K562 (cell line): Measurements from ENCODE around the gene STUB1. TPM values are rescaled to one million over a fixed set of nuclear protein-coding genes. Genes with fewer than 3 reads are reported as not detected.

Source experiments
- ATAC-seq: fragments of 200-7000 bp; cut with Tn5 transposase; 3 replicates; pipeline ENCODE4 v1.9.1; 2020; ENCODE audit warnings: moderate library complexity
- BruUV-seq: library from RNA; stranded (reverse); fragments of 400-500 nt; replicated peaks from 2 replicates; lab custom pipeline; 2021; lab: Mats Ljungman, UMichigan
- CTCF ChIA-PET: fragments of 300-600 bp; formaldehyde crosslinking; extraction: SDS; loops from one replicate; lab custom pipeline; 2021; ENCODE audit warnings: low intra/inter-chr PET ratio; lab: Yijun Ruan, JAX
- POLR2A ChIA-PET: fragments of 300-600, 350-650 bp; sonication (Branson Sonifier 250); formaldehyde crosslinking; extraction: SDS; loops from one replicate; lab custom pipeline; 2021; ENCODE audit warnings: antibody characterized with exemption, inconsistent platforms; lab: Yijun Ruan, JAX
- DNase-seq, 4 experiments: peaks; one replicate each; pipeline versions ENCODE4 v3.0.0 to v3.0.0-alpha.2; 2011 to 2018; ENCODE audit warnings: low spot score in 3 of 4, mixed read lengths in 3 of 4; ENCODE audit errors: extremely low read depth in 1 of 4
- FAIRE-seq: peaks from 2 replicates; lab custom pipeline; 2011; peaks lifted over from hg19 to GRCh38; lab: Jason Lieb, UNC
- H2AFZ ChIP-seq: 2 replicates; pipeline ENCODE4 v1.6.0; 2011; ENCODE audit warnings: low read depth, low read length, control low read depth, inconsistent platforms
- H3K27ac ChIP-seq: fragments of 200-600 bp; 3 replicates; pipeline ENCODE4 v1.8.0; 2011; ENCODE audit warnings: low read depth, mild to moderate bottlenecking, control low read depth, inconsistent platforms, low read length, moderate library complexity, mixed read lengths; ENCODE audit errors: extremely low read depth
- H3K27me3 ChIP-seq, 2 experiments: fragments of 300-600 bp in 1 of 2; 2 replicates in 1 of 2; 3 replicates in 1 of 2; pipeline versions ENCODE4 v1.6.0 to v1.8.0; 2011; ENCODE audit warnings: inconsistent platforms in 2 of 2, low read length in 2 of 2, mild to moderate bottlenecking in 1 of 2, mixed read lengths in 1 of 2, moderate library complexity in 1 of 2; ENCODE audit not compliant: control insufficient read depth in 2 of 2, insufficient read depth in 2 of 2
- H3K36me3 ChIP-seq: fragments of 300-600 bp; 3 replicates; pipeline ENCODE4 v1.8.0; 2011; ENCODE audit warnings: mild to moderate bottlenecking, low read length, inconsistent platforms; ENCODE audit not compliant: control insufficient read depth, insufficient read depth
- H3K4me1 ChIP-seq, 2 experiments: fragments of 200-600 bp in 1 of 2; replicated peaks in 1 of 2; 2 replicates in 1 of 2; 3 replicates in 1 of 2; pipeline versions ENCODE4 v1.5.1 to v1.8.0; 2011; ENCODE audit warnings: inconsistent platforms in 2 of 2, low read length in 2 of 2, mild to moderate bottlenecking in 1 of 2, mixed read lengths in 1 of 2, moderate library complexity in 1 of 2; ENCODE audit not compliant: control insufficient read depth in 2 of 2, insufficient read depth in 2 of 2
- H3K4me2 ChIP-seq: 2 replicates; pipeline ENCODE4 v1.6.1; 2011; ENCODE audit warnings: low read length, control low read depth, inconsistent platforms, mixed read lengths; ENCODE audit not compliant: insufficient read depth
- H3K4me3 ChIP-seq: fragments of 200-600 bp; sonication (generic), shearing (Covaris generic); 2 replicates; pipeline ENCODE4 v1.5.1; 2016; ENCODE audit warnings: control low read depth, inconsistent platforms
- H3K79me2 ChIP-seq: fragments of 200-600 bp; 3 replicates; pipeline ENCODE4 v1.8.0; 2011; ENCODE audit warnings: low read length, inconsistent platforms; ENCODE audit not compliant: control insufficient read depth, insufficient read depth
- H3K9ac ChIP-seq, 2 experiments: 2 replicates each; pipeline versions ENCODE4 v1.6.0 to v1.6.1; 2011; ENCODE audit warnings: low read depth in 2 of 2, low read length in 2 of 2, control low read depth in 1 of 2, inconsistent platforms in 1 of 2, mild to moderate bottlenecking in 1 of 2, mixed read lengths in 1 of 2; ENCODE audit not compliant: insufficient read depth in 1 of 2
- H3K9me1 ChIP-seq: one replicate; pipeline ENCODE4 v1.6.0; 2011; ENCODE audit warnings: inconsistent platforms, mild to moderate bottlenecking, low read length, moderate library complexity; ENCODE audit not compliant: control insufficient read depth, insufficient read depth
- H3K9me3 ChIP-seq: replicated peaks from 2 replicates; pipeline ENCODE4 v1.5.1; 2011; ENCODE audit warnings: low read depth, low read length, inconsistent platforms; ENCODE audit not compliant: control insufficient read depth, insufficient read depth
- H4K20me1 ChIP-seq: replicated peaks from 2 replicates; pipeline ENCODE4 v1.6.1; 2011; ENCODE audit warnings: low read length, inconsistent platforms, mixed read lengths; ENCODE audit not compliant: control insufficient read depth, insufficient read depth
- ARNT ChIP-seq, 2 experiments: fragments of 450-650 bp; IDR thresholded peaks; 2 replicates each; pipeline ENCODE4 v1.6.1; 2016; ENCODE audit warnings: mild to moderate bottlenecking in 1 of 2
- CREBBP ChIP-seq: IDR thresholded peaks from one replicate; pipeline ENCODE4 v1.6.1; 2012; ENCODE audit warnings: low read depth, mild to moderate bottlenecking, control low read depth, inconsistent platforms, low read length
- CTBP1 ChIP-seq: fragments of 450-650 bp; IDR thresholded peaks from 2 replicates; pipeline ENCODE4 v1.6.1; 2016; ENCODE audit warnings: borderline replicate concordance
- CXXC5 ChIP-seq: fragments of 250-450 bp; sonication (Bioruptor Pico); IDR thresholded peaks from 2 replicates; pipeline ENCODE4 v1.8.0; 2022; ENCODE audit warnings: inconsistent platforms, mild to moderate bottlenecking, moderate library complexity
- FOXJ2 ChIP-seq: fragments of 200-800 bp; sonication (Bioruptor generic); IDR thresholded peaks from 2 replicates; pipeline ENCODE4 v1.6.1; 2016; ENCODE audit warnings: missing genetic modification characterization, missing compliant biosample characterization
- KAT7 ChIP-seq: sonication (generic); formaldehyde crosslinking; IDR thresholded peaks from 2 replicates; pipeline ENCODE4 v1.8.0; 2022; ENCODE audit warnings: missing genetic modification reagents, mild to moderate bottlenecking, borderline replicate concordance
- MEF2A ChIP-seq: IDR thresholded peaks from 2 replicates; pipeline ENCODE4 v1.6.1; 2011; ENCODE audit warnings: low read depth, mild to moderate bottlenecking, low read length, moderate library complexity; ENCODE audit not compliant: control insufficient read depth
- MYNN ChIP-seq, 2 experiments: sonication (generic); formaldehyde crosslinking in 1 of 2; IDR thresholded peaks; 2 replicates each; pipeline versions ENCODE4 v1.5.0 to v1.6.1; 2016 to 2020; ENCODE audit warnings: antibody characterized with exemption in 1 of 2, missing genetic modification reagents in 1 of 2
- NFE2 ChIP-seq: IDR thresholded peaks from 2 replicates; pipeline ENCODE4 v1.6.1; 2014; ENCODE audit warnings: antibody characterized with exemption, low read depth
- RBM22 ChIP-seq: fragments of 200-400 bp; formaldehyde crosslinking; IDR thresholded peaks from 2 replicates; pipeline ENCODE4 v1.6.1; 2018; ENCODE audit warnings: low read length, low read depth; ENCODE audit not compliant: poor library complexity, severe bottlenecking
- RFX1 ChIP-seq: fragments of 450-650 bp; IDR thresholded peaks from 2 replicates; pipeline ENCODE4 v1.6.1; 2016; ENCODE audit warnings: mild to moderate bottlenecking, moderate library complexity
- SIN3B ChIP-seq: fragments of 450-650 bp; IDR thresholded peaks from 2 replicates; pipeline ENCODE4 v1.6.1; 2017; ENCODE audit warnings: low read depth, mild to moderate bottlenecking, moderate library complexity
- SIX5 ChIP-seq, 2 experiments: IDR thresholded peaks; 2 replicates each; pipeline ENCODE4 v1.6.1; 2011; ENCODE audit warnings: low read length in 2 of 2, borderline replicate concordance in 1 of 2, low read depth in 1 of 2, mild to moderate bottlenecking in 1 of 2, moderate library complexity in 1 of 2; ENCODE audit not compliant: insufficient read depth in 1 of 2
- SMAD2 ChIP-seq: fragments of 150-350 bp; IDR thresholded peaks from 2 replicates; pipeline ENCODE4 v1.6.1; 2014; ENCODE audit warnings: low read depth, mild to moderate bottlenecking, low read length
- ZNF197 ChIP-seq: fragments of 200-800 bp; sonication (Bioruptor generic); IDR thresholded peaks from 2 replicates; pipeline ENCODE4 v1.6.1; 2016; ENCODE audit warnings: low read depth, missing genetic modification characterization, missing compliant biosample characterization
- WGBS: fragments of 100-300 bp; shearing (Covaris generic); methylation state at CpG from one replicate; pipeline ENCODE4 v1.1.6; 2016; ENCODE audit warnings: low coverage, mixed read lengths; ENCODE audit not compliant: insufficient coverage; ENCODE audit errors: missing lambda C conversion rate; 5-methylcytosine and 5-hydroxymethylcytosine counted together
- in situ Hi-C: fragments of 300-500 bp; cut with MboI; formaldehyde crosslinking; loops from 4 replicates; pipeline ENCODE4 v1.15.0; 2018; ENCODE audit warnings: inconsistent platforms, mixed read lengths
- intact Hi-C: fragments of 100-400 bp; cut with micrococcal nuclease; formaldehyde crosslinking; loops from 2 replicates; pipeline ENCODE4 v1.14.2; 2022
- polyA plus RNA-seq, 8 experiments: library from polyadenylated mRNA; depleted of rRNA in 4 of 8; stranded (reverse) in 5 of 8; unstranded in 3 of 8; fragments of >200 nt; fragmentation: Nextera tagmentation in 2 of 8; fragmentation: Illumina TruSeq in 1 of 8; extraction: Ambion mirVana in 2 of 8; extraction: Trizol in 1 of 8; gene quantifications; 2 replicates each; pipeline versions ENCODE4 v1.2.1 to v1.2.3, GENCODE V29; 2011 to 2014; ENCODE audit warnings: inconsistent platforms in 1 of 8, missing spikeins in 1 of 8
- total RNA-seq, 7 experiments: library from RNA; depleted of rRNA in 6 of 7; stranded (reverse); fragments of >200 nt in 6 of 7; fragmentation: Illumina TruSeq in 2 of 7; extraction: Trizol in 2 of 7; gene quantifications; 2 replicates each; pipeline versions ENCODE4 v1.2.1 to v1.2.3, GENCODE V29; 2011 to 2021; ENCODE audit warnings: low replicate concordance in 1 of 7
- TF ChIP-seq, protein P1 (sequence below), 2 experiments: fragments of 450-650 bp in 1 of 2; sonication (generic) in 1 of 2; formaldehyde crosslinking in 1 of 2; IDR thresholded peaks in 1 of 2; conservative IDR thresholded peaks in 1 of 2; 2 replicates each; pipeline versions ENCODE4 v1.6.1 to v1.8.1; 2016 to 2023; ENCODE audit warnings: mild to moderate bottlenecking in 2 of 2, moderate library complexity in 2 of 2, inconsistent platforms in 1 of 2, missing genetic modification reagents in 1 of 2

The STUB1 gene
- total and polyA plus RNA-seq, 9 of the 15 experiments (the other 6 are each of a cell fraction or from before 2014, with no cell fraction given) = 10.6 to 251 (median 152) TPM

DNA sequence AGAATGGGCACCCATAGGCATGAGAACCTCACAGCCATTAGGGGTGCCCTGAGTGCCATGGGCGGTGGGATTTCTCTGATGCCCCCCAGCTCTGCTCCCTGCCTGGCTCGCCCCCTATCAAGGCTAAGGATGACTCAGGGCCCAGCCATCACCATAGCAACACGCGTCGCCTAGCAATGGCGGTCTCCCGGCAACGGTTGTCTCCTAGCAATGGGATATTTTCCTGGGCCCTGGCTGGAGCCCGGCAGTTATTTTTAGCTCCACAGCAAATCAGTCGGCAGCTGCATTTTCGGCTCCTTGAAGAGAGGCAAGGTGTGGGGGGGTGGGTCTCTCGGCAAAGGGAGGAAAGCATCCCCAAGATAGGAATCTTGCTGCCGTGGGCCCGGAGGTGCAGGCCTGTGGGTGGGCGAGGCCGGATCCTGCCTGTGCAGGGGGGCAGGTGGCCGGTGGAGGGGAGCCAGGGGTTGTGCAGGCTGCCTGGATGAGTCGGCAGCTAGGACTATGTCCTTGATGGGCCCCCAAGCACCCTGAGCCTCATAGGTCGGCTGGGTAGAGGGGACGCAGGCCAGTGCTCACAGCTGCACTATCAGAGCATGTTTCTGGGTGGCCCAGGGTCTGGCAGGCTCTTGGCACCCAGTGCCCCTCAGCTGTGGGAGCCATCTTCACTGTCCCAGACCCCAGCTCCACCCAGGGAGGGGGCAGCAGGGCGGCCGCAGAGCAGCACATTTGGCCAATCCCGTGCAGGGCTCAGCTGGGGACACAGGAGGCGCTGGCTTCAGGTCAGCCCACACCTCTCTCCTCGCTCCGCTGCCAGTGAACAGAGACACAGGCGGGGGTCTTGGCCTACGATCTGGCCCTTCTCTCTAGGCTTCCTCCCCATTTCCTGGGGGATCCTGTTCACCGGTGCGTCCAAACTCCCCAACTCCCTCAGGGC, 29.6 kb downstream of the STUB1 start:
- no peaks in the 10 kb centered on the region for H3K36me3 ChIP-seq
- 1% methylated on average over 22 of the region's 30 CpGs for WGBS
- H4K20me1 ChIP-seq = peaks cover 20% of the 10 kb centered on the region; the same call in 1 of the 2 replicates
- no peak overlapping the region for H3K27ac ChIP-seq
- H2AFZ ChIP-seq = no peak overlapping the region
- H3K4me2 ChIP-seq = no peak overlapping the region
- no TSS peak for BruUV-seq
- in situ Hi-C loops (loop anchor here (5.0 to 10.0 kb wide), 2 partner anchors 77 to 345 kb away; partner anchors contain the start of genes CHTF18 and RPUSD1), intact Hi-C loops (loop anchor here (5.0 kb wide), 1 partner anchor 97 kb away; no protein-coding TSS in a partner anchor)
- H3K4me3 ChIP-seq = no peak overlapping the region
- peak overlapping the region in 1 of 2 experiments; percentile 43; a peak in 1 of 4 replicates for H3K9ac ChIP-seq
- ATAC-seq (peak; percentile 64), DNase-seq (peak; percentile 76 to 88 (median 81)), FAIRE-seq (peak; percentile 81)
- CTCF ChIA-PET = interaction anchor here (3.0 to 4.5 kb wide), 2 partner anchors 75 to 346 kb away, joined by 12 to 73 read pairs; no protein-coding TSS in a partner anchor
- no peaks in the 10 kb centered on the region for H3K9me3 ChIP-seq
- peaks cover 0 to 65% of the 10 kb centered on the region in 2 experiments; a peak in 3 of 5 replicates for H3K4me1 ChIP-seq
- POLR2A ChIA-PET = interaction anchor here (0.5 to 1.4 kb wide), 4 partner anchors 11 to 75 kb away, joined by 3 to 6 read pairs (median 4); partner anchors contain the start of gene ANTKMT
- H3K27me3 ChIP-seq = peaks cover 0 to 17% of the 10 kb centered on the region in 2 experiments; a peak in 2 of 5 replicates
- no peaks in the 10 kb centered on the region for H3K79me2 ChIP-seq
- H3K9me1 ChIP-seq = no peaks in the 10 kb centered on the region
- TF ChIP-seq SMAD2 = no peak
- TF ChIP-seq SIX5 (IDR thresholded peaks at IDR 0.05; ENCODE audit: borderline replicate concordance in 1 of 2, insufficient read depth in 1 of 2, low read depth in 1 of 2, low read length in 2 of 2) = peak in 1 of 2 experiments; percentile 36; a peak in 1 of 4 replicates
- TF ChIP-seq CTBP1 = peak; percentile 66
- TF ChIP-seq ZNF197 (CRISPR knock-in tag) = no peak
- no peak for TF ChIP-seq ARNT (IDR thresholded peaks at IDR 0.05)
- TF ChIP-seq FOXJ2 = peak; percentile 53; the same call in 1 of the 2 replicates
- TF ChIP-seq RBM22 = peak; percentile 100
- TF ChIP-seq KAT7 (CRISPR knock-in tag) = no peak
- peak; percentile 100 for TF ChIP-seq RFX1
- TF ChIP-seq CXXC5 (CRISPR knock-in tag) = peak; percentile 71
- TF ChIP-seq NFE2 = peak; percentile 87
- peak; percentile 98 for TF ChIP-seq CREBBP
- TF ChIP-seq, protein P1, sequence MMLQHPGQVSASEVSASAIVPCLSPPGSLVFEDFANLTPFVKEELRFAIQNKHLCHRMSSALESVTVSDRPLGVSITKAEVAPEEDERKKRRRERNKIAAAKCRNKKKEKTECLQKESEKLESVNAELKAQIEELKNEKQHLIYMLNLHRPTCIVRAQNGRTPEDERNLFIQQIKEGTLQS (IDR thresholded peaks at IDR 0.05) = peak; percentile 68
- TF ChIP-seq, protein P1 (CRISPR knock-in tag; conservative IDR thresholded peaks at IDR 0.05) = no peak
- peak; percentile 90 for TF ChIP-seq MEF2A
- no peak for TF ChIP-seq SIN3B
- TF ChIP-seq MYNN (IDR thresholded peaks at IDR 0.05) = peak; percentile 99
- 0 out of 2 replicates have a peak, but pooled peaks have one; percentile 57 for TF ChIP-seq MYNN (CRISPR knock-in tag; IDR thresholded peaks at IDR 0.05)
